OCI-LY7 (cell line): Measurements from ENCODE around the gene TMEM238. TPM values are rescaled to one million over a fixed set of nuclear protein-coding genes. Genes with fewer than 3 reads are reported as not detected.

Experiments used
- BruUV-seq: library from RNA; stranded (reverse); fragments of 400-500 nt; replicated peaks from 2 replicates; lab custom pipeline; 2021; lab: Mats Ljungman, UMichigan
- CTCF ChIA-PET: fragments of 300-600 bp; sonication (Branson Sonifier 250); formaldehyde crosslinking; loops from one replicate; lab custom pipeline; 2022; ENCODE audit warnings: antibody characterized with exemption; ENCODE audit not compliant: unreplicated experiment; lab: Charles Lee
- POLR2A ChIA-PET: fragments of 300-600 bp; sonication (Branson Sonifier 250); formaldehyde crosslinking; loops from one replicate; lab custom pipeline; 2022; ENCODE audit warnings: antibody characterized with exemption; lab: Charles Lee
- DNase-seq: peaks from one replicate; pipeline ENCODE4 v3.0.0-alpha.2; 2015; ENCODE audit warnings: low spot score
- H2AFZ ChIP-seq: fragments of 200-600 bp; sonication (generic), shearing (Covaris generic); 2 replicates; pipeline ENCODE4 v1.6.1; 2014; ENCODE audit warnings: mild to moderate bottlenecking, antibody characterized with exemption, low read length, moderate library complexity
- H3K27ac ChIP-seq: fragments of 200-600 bp; sonication (generic); 2 replicates; pipeline ENCODE4 v1.5.1; 2014; ENCODE audit warnings: mixed run types, low read depth, mild to moderate bottlenecking, moderate library complexity, low read length, inconsistent platforms; ENCODE audit not compliant: poor library complexity, severe bottlenecking
- H3K36me3 ChIP-seq: fragments of 200-600 bp; sonication (generic); 2 replicates; pipeline ENCODE4 v1.6.1; 2014; ENCODE audit warnings: mild to moderate bottlenecking, antibody characterized with exemption, low read length, moderate library complexity, mixed read lengths; ENCODE audit not compliant: insufficient read depth
- H3K4me1 ChIP-seq: fragments of 200-600 bp; sonication (generic); 2 replicates; pipeline ENCODE4 v1.5.1; 2014; ENCODE audit warnings: mild to moderate bottlenecking, low read length; ENCODE audit not compliant: insufficient read depth, poor library complexity, severe bottlenecking
- H3K4me2 ChIP-seq: fragments of 200-600 bp; sonication (generic); 2 replicates; pipeline ENCODE4 v1.6.1; 2014; ENCODE audit warnings: mild to moderate bottlenecking, low read length
- H3K4me3 ChIP-seq: fragments of 200-600 bp; sonication (generic); 2 replicates; pipeline ENCODE4 v1.5.1; 2014; ENCODE audit warnings: mild to moderate bottlenecking, low read depth, low read length; ENCODE audit not compliant: poor library complexity, severe bottlenecking
- H3K79me2 ChIP-seq: fragments of 200-600 bp; sonication (generic); 2 replicates; pipeline ENCODE4 v1.6.1; 2016; ENCODE audit warnings: low read depth, mild to moderate bottlenecking, low read length, moderate library complexity, mixed read lengths; ENCODE audit not compliant: insufficient read depth
- H3K9me2 ChIP-seq: fragments of 200-600 bp; sonication (generic); 2 replicates; pipeline ENCODE4 v1.6.1; 2016; ENCODE audit warnings: mild to moderate bottlenecking, low read length, mixed read lengths; ENCODE audit not compliant: insufficient read depth
- H3K9me3 ChIP-seq: fragments of 200-600 bp; sonication (generic); 2 replicates; pipeline ENCODE4 v1.6.1; 2014; ENCODE audit warnings: mild to moderate bottlenecking, mixed run types, low read length, mixed read lengths
- H4K20me1 ChIP-seq: fragments of 200-600 bp; sonication (generic); 2 replicates; pipeline ENCODE4 v1.6.1; 2014; ENCODE audit warnings: mild to moderate bottlenecking, antibody characterized with exemption, low read length, moderate library complexity, mixed read lengths; ENCODE audit not compliant: insufficient read depth
- EZH2phosphoT487 ChIP-seq: fragments of 200-600 bp; sonication (generic); IDR thresholded peaks from 2 replicates; pipeline ENCODE4 v1.6.1; 2018; ENCODE audit warnings: low read depth, borderline replicate concordance, mild to moderate bottlenecking, mixed run types, antibody characterized with exemption, low read length, moderate library complexity, mixed read lengths
- intact Hi-C: fragments of 100-400 bp; cut with micrococcal nuclease; formaldehyde crosslinking; loops from one replicate; pipeline ENCODE4 v1.10.0; 2022; ENCODE audit not compliant: unreplicated experiment
- total RNA-seq, 2 experiments: library from RNA; depleted of rRNA in 1 of 2; stranded (reverse); fragments of >200 nt in 1 of 2; shearing (Covaris generic) in 1 of 2; gene quantifications; 2 replicates each; pipeline ENCODE4 v1.2.3, GENCODE V29; 2014 to 2022
- TF ChIP-seq, protein P1 (sequence below): fragments of 200-600 bp; sonication (generic); conservative IDR thresholded peaks from 2 replicates; pipeline ENCODE4 v1.5.1; 2014; ENCODE audit warnings: mild to moderate bottlenecking, antibody characterized with exemption, low read length, moderate library complexity, mixed read lengths

TMEM238 gene
- total RNA-seq, 2 experiments from 2014 or later = 2.7 to 6.5 TPM

- H3K9me2 ChIP-seq = no peaks in the 10 kb centered on the region
- no peak for DNase-seq
- CTCF ChIA-PET = no interaction called here
- intact Hi-C loops = no loop called here
- H4K20me1 ChIP-seq = peaks cover 16% of the 10 kb centered on the region
- peaks cover 18% of the 10 kb centered on the region for H3K36me3 ChIP-seq
- H3K27ac ChIP-seq = no peak overlapping the region
- no peaks in the 10 kb centered on the region for H3K9me3 ChIP-seq
- H3K4me3 ChIP-seq = peak overlapping the region; percentile 63
- H3K4me2 ChIP-seq = peak overlapping the region; percentile 73
- H3K4me1 ChIP-seq = peaks cover 24% of the 10 kb centered on the region
- POLR2A ChIA-PET = interaction anchor here (1.1 to 1.6 kb wide), 2 partner anchors 43 to 88 kb away, joined by 3 to 7 read pairs; partner anchors contain the start of gene KMT5C
- TF ChIP-seq, protein P1, sequence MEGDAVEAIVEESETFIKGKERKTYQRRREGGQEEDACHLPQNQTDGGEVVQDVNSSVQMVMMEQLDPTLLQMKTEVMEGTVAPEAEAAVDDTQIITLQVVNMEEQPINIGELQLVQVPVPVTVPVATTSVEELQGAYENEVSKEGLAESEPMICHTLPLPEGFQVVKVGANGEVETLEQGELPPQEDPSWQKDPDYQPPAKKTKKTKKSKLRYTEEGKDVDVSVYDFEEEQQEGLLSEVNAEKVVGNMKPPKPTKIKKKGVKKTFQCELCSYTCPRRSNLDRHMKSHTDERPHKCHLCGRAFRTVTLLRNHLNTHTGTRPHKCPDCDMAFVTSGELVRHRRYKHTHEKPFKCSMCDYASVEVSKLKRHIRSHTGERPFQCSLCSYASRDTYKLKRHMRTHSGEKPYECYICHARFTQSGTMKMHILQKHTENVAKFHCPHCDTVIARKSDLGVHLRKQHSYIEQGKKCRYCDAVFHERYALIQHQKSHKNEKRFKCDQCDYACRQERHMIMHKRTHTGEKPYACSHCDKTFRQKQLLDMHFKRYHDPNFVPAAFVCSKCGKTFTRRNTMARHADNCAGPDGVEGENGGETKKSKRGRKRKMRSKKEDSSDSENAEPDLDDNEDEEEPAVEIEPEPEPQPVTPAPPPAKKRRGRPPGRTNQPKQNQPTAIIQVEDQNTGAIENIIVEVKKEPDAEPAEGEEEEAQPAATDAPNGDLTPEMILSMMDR = no peak
- TF ChIP-seq EZH2phosphoT487 = no peak
- no TSS peak for BruUV-seq
- no peak overlapping the region for H2AFZ ChIP-seq
- peaks cover 30% of the 10 kb centered on the region for H3K79me2 ChIP-seq
Measured at GRCh38 chr19:55382522-55383054, 1.5 kb downstream of the TMEM238 start.

GRCh38 chr19:55382013-55382412 is 2.1 kb downstream of the TMEM238 start:
- H3K9me2 ChIP-seq = no peaks in the 10 kb centered on the region
- no peak overlapping the region for H2AFZ ChIP-seq
- ChIA-PET POLR2A (no interaction called here), CTCF (interaction anchor here (0.6 kb wide), 1 partner anchor 21 kb away, joined by 5 read pairs; no protein-coding TSS in a partner anchor)
- no peak overlapping the region for H3K27ac ChIP-seq
- no peak overlapping the region for H3K4me2 ChIP-seq
- H3K79me2 ChIP-seq = peaks cover 24% of the 10 kb centered on the region
- H3K36me3 ChIP-seq = peaks cover 12% of the 10 kb centered on the region
- peaks cover 10% of the 10 kb centered on the region for H4K20me1 ChIP-seq
- BruUV-seq = no TSS peak
- peaks cover 18% of the 10 kb centered on the region for H3K4me1 ChIP-seq
- no peak for TF ChIP-seq EZH2phosphoT487
- TF ChIP-seq, protein P1 = no peak
- H3K9me3 ChIP-seq = no peaks in the 10 kb centered on the region
- no peak for DNase-seq
- intact Hi-C loops = no loop called here
- no peak overlapping the region for H3K4me3 ChIP-seq

GRCh38 chr19:55379174-55379573 is 4.9 kb downstream of the TMEM238 start:
- Histone ChIP-seq H3K27ac (no peak overlapping the region), H2AFZ (no peak overlapping the region), H3K4me3 (no peak overlapping the region), H3K9me2 (no peaks in the 10 kb centered on the region), H3K79me2 (peaks cover 4% of the 10 kb centered on the region; the same call in 1 of the 2 replicates), H4K20me1 (no peaks in the 10 kb centered on the region), H3K9me3 (no peaks in the 10 kb centered on the region), H3K4me2 (no peak overlapping the region), H3K36me3 (no peaks in the 10 kb centered on the region), H3K4me1 (peaks cover 8% of the 10 kb centered on the region)
- ChIA-PET POLR2A (no interaction called here), CTCF (no interaction called here)
- no peak for TF ChIP-seq EZH2phosphoT487
- TF ChIP-seq, protein P1 = no peak
- no TSS peak for BruUV-seq
- intact Hi-C loops = no loop called here
- DNase-seq = no peak
